Kidney tubule cell (primary cell): ENCODE data around the gene LPAR1.
A peak's percentile ranks its signal among the peaks of the same experiment; 100 is the strongest.

ENCODE experiments used
- DNase-seq: peaks from one replicate; pipeline ENCODE4 v3.0.0-alpha.2; 2018; ENCODE audit warnings: low spot score

Gene LPAR1

GRCh38 chr9:110951805-110952539 lies 86.3 kb downstream of the LPAR1 start:
- DNase-seq: no peak

DNA sequence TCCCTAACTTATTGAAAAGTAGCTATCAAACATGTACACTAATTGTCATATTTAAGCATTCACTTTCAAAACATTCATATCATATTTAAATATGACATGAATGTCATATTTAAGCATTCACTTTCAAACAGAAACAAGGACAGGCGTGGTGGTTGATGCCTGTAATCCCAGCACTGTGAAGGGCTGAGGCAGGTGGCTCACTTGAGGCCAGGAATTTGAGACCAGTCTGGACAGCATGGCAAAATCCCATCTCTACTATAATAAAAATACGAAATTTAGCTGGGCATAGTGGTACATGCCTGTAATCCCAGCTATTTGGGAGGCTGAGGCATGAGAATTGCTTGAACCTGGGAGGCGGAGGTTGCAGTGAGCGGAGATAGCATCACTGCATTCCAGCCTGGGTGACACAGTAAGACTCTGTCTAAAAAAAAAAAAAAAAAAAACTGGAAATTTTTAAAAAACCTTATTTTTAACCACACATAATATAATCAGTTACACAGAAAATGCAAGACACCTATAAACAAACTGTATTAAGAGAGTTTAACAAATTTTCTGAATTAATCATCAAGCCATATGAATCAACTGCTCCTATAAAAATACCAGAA lies 88.1 kb downstream of the LPAR1 start:
- DNase-seq: no peak

GRCh38 chr9:110949081-110949480 lies 89.2 kb downstream of the LPAR1 start:
- DNase-seq: no peak

DNA sequence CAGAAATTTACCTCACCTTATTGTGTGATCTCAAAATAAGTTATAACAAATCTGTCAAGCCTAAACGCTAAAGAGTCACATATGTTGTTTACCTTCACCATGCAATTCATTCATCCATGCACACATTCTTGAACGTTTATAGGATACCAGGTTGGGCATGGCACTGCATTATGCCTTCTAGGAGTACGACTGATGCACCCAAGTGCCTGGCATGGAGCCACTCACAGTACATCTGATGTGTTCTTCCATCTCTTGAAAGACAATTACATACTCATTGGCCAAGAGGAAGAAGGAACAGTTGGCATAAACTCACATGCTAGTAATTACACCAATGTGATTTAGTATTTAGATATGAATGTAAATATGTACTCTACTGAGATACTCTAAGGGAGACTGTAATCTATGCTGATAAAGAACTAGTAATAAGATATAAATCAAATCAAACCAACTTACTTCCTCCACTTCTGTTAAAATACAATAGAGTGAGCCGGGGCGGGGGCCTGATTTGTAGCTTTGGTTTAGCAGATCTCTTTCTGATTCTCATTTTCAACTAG lies 90.7 kb downstream of the LPAR1 start:
- no peak for DNase-seq

GRCh38 chr9:110942522-110942921 lies 95.7 kb downstream of the LPAR1 start:
- peak; percentile 13 for DNase-seq

DNA sequence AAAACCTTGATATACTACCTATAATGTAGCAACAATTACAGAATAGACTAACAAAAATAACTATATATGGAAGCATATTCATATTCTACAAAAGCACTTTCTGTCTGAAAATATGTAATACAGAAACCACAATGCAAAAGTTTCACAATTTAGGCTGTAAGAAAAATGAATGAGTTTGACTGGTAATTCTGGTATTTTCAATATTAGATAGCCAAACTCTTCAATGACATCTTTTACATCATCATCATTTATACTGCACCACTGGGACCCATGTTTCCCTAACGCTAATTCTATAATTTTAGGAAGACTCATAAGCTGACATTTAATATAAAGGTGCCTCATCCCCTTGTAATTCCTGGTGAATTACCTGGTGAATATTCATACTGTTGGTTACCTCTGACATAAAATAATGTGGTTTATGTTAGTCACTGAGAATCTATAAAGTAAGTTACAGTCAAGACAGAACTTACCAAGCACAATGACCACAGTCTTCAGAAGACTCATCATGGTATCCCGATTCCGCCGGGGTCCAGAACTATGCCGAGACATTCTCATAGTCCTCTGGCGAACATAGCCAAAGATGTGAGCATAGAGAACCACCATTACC lies 97.2 kb downstream of the LPAR1 start:
- no peak for DNase-seq

GRCh38 chr9:110939573-110939972 lies 98.7 kb downstream of the LPAR1 start:
- no peak for DNase-seq

GRCh38 chr9:110939047-110939446 lies 99.2 kb downstream of the LPAR1 start:
- DNase-seq: no peak

GRCh38 chr9:110938242-110938641 lies 100.0 kb downstream of the LPAR1 start:
- DNase-seq: no peak

- DNase-seq: peak; percentile 64
Measured at GRCh38 chr9:110936719-110937452, 101.4 kb downstream of the LPAR1 start.

DNA sequence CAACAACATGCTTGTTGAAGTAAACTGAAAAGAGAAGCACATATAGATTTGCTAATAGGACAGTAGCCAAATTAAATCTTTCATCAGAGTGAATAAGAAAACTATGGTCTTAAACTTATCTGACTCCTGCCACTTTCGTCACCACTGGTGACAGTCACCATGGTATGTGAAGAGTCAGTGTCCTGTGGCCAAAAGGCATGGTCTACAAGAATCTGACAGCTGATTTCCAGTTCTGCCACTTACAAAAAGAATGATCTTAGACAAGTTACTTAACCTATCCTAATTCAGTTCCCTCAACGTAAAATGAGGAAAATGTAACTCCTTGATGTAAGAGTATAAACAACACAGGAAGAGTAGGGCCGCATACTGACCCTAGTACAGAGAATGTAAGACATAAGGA lies 102.0 kb downstream of the LPAR1 start:
- no peak for DNase-seq

- no peak for DNase-seq
Measured at GRCh38 chr9:110935829-110936228, 102.4 kb downstream of the LPAR1 start.

GRCh38 chr9:110933350-110934001 lies 104.8 kb downstream of the LPAR1 start:
- no peak for DNase-seq

DNA sequence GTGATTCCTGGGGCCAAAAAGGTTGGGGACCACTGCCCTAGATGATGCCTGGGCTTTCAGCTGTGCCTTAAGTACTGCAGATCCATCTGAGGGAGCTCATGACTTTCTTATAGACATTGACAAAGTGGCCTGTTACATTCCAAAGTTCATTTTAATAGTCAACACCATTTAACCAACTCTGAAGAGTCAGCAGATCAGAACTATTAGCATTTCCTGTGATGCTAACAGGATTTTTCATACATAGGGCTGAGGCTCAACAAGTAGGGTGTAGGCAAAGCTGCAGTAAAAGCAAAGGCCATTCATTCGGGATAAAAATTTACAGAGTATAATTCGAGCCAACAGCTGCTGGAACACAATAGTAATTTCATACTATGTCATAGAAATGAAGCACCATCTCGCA lies 105.4 kb downstream of the LPAR1 start:
- no peak for DNase-seq

DNA sequence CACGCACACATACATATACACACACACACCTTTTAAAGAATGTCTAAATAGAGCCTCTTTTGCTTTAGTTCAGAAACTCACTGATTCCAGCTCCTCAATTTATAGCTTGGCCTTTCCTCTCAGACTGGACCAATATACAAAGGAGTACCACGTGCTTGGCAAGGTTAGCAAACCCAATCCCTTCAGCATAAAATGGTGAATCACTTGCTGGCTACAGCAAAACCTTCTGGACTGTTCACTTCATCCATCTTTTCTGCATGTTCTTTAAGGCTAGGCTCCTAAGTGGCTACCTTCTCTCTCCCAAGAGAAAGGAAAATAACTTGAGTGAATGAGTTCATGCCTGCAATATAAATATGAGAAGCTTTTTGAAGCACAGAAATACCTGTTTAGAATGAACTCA lies 109.7 kb downstream of the LPAR1 start:
- DNase-seq: no peak

- DNase-seq: no peak
Measured at GRCh38 chr9:110926828-110927487, 111.3 kb downstream of the LPAR1 start.

DNA sequence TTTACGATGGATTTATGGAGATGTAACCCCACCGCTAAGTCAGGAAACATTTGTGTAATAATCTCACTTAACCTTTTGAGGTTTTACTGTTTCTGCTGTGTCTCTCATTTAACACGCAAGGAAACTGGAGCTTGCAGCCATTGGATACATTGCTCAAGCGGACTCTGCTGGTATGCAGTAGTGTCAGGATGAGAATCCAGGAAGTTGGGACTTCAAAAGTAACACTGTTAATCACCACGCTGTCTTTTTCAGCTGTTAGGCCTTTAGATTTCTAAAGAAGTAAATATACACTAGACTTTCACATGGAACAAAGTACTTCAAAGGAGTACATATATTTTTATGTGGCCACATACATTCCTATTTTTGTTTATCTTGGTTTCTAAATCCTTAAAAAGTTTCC lies 114.7 kb downstream of the LPAR1 start:
- DNase-seq: no peak

DNA sequence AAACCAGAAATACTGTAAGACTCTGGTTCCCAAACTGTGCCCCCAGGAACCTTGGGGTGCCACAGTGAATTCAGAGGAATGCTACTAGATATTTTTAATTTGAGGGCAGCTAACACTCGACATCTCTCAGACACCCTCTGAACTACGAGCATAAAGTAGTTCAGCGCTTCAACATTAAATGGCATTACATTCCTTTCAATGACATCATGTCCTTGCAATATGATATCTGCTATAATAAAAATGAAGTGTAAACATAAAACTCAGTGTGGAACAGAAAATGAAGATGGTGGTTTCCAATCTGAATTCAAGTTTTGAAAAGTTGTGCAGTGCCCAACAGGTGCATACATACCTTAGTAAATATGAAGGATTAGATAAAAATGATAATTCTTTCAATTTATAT lies 116.1 kb downstream of the LPAR1 start:
- no peak for DNase-seq

- DNase-seq: no peak
Measured at GRCh38 chr9:110921705-110922104, 116.6 kb downstream of the LPAR1 start.

- DNase-seq: peak; percentile 91
Measured at GRCh38 chr9:110919609-110920008, 118.7 kb downstream of the LPAR1 start.

GRCh38 chr9:110919050-110919435 lies 119.2 kb downstream of the LPAR1 start:
- no peak for DNase-seq
